GM18861 (cell line): ENCODE data around the gene SULT1A1.
"Not testable (repeated sequence)": the region's sequence is repeated elsewhere in the genome, so short reads cannot be mapped to it uniquely, and the experiment has no call there.

Source experiments
- ATAC-seq: cut with Tn5 transposase; IDR thresholded peaks from one replicate; pipeline ENCODE4 v1.9.1; 2021; ENCODE audit not compliant: unreplicated experiment

The SULT1A1 gene

DNA sequence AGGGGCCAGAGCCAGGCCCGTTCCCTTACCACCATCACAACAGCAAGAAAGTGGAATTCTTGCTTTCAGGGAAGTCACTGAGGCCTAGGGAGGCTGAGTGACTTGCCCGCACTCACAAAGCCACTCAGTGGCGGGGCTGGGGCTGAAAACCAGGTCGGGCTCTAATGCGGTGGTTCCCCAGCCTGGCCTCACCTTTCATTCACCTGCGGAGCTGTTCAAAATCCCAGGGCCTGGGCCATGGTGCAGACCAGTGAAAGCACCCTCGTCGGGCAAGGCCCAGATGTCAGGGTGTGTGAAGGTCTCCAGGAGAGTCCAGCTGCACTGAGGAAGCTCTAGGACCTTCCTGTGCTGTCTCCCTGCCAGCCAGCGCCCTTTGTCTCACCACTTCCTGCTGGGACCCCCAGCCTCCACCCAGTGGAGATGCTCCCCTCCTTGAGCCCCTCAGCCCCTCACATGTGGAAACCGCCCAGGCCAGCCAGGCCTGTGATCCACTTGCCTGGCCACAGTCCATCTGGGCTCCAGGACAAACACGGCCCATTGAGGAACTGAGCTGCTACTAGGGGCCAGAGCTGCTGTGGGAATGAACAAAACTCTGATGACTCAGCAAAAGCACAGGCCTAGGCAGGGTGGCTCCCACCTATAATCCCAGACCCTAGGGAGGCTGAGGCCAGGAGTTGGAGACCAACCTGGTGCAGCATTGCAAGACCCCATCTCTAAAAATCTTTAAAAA, 812 bp downstream of the SULT1A1 start:
- not testable (repeated sequence) for ATAC-seq

DNA sequence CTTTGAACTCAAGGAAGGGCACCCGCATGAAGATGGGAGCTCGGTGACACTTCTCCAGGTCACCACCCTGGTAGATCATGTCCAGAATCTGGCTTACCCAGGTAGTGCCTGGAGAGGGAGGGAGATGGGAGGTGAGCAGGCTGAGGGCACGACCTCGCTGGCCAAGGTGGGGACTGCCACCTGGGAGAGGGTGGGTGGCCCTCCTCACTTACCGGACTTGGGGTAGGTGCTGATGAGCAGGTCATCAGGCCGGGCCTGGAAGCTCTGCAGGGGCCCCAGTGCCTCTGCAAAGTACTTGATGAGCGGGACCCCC, 1.4 kb downstream of the SULT1A1 start:
- not testable (repeated sequence) for ATAC-seq

DNA sequence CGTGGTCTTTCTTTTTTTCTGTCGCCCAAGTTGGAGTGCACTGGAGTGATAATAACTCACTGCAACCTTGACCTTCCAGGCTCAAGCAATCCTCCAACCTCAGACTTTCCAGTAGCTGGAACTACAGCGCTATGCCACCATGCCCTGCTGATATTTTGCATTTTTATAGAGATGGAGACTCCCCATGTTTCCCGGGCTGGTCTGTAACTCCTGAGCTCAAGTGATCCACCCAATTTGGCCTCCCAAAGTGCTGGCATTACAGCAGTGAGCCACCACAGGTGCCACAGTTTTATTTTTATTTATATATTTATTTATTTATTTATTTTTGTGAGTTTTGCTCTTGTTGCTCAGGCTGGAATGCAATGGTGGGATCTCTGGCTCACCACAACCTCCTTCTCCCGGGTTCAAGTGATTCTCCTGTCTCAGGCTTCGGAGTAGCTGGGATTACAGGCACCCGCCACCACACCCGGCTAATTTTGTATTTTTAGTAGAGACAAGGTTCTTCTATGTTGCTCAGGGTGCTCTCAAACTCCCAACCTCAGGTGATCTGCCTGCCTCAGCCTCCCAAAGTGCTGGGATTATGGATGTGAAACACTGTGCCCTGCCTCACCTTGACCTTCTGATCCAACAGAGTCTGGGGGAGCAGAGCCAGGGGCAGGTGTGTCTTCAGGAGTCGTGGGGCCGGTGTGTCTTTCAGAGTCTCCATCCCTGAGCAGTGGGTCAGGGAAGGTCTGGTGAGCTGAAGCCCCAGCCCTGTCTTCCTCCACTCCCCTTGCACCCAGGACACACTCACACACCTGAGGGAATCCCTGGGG, 2.0 kb downstream of the SULT1A1 start:
- not testable (repeated sequence) for ATAC-seq

DNA sequence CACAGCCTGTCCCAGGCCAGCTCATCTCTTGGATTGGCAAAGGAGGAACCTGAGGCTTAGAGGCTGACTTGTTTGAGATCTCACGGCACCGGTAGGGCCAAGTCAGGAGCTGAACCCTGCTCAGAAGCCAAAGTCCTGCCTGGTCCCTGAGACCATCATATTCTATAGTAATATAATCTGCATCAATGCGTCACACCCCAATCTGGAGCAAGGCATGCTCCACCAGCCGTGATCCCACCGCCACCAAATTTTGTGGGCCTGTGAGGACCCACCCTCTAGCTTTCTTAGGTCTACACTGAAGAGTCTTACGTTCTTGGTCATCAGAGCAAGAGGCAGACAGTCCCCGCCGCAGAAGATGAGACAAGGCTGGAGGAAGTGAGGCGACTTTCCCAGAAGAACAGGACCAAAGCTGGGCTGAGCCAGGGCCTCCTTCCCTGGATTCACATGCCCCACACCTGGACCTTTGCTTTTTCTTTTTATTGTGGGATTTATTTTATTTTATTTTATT, 2.7 kb downstream of the SULT1A1 start:
- ATAC-seq = no peak

DNA sequence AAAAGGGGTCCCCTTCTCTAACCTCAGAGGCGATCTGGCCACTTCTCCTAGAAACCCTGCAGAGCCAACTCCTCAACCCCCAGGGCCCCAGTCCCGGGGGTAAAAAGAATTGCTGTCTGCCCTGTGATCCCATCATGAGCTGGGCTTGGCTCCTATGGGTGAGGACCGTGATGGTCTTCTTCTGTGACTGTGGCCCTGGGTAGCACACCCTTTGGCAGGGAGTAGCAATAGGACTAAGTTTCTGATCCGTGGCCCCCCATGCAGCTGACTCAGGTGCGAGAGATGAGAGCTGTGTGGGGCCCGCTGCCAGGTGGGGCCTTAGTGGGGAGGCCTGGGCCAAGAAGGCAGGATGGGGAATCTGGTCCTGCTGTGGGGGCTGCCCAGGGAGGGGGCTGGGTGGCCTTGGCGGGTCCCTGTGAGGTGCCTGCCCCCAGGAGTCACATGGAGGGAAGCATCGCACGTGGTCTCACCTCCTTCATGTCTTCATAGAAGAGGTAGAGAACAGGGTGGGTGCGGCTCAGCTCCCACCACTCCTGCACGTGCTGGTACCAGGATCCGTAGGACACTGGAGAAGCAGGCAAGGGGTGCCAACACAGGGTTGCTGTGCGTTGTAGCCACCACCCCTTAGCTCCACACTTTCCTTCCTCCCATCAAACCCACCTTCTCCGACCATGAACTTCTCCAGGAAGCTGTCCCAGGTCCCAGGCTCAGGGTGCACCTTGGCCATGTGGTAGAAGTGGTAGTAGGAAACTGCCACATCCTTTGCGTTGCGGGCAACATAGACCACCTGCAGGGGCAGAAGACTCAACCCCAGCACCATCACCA, 3.3 kb downstream of the SULT1A1 start:
- no peak for ATAC-seq

DNA sequence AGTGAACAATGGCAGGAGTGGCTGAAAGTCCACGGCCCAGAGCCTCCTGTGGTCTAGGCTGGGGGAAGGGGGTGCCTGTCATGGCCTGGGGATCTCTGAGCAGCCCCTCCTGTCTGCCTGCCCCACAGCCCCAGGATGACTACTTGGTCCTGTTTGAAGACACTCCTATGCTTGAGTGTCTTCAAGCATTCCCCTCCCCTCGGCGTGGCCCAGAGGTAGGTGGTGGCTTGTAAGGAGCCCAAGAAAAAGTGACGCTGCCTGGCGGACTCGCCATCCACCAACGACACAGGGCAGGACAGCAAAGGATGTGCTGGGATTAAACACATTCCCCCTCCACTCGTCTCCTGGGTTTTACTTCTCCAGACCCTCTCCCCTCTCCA, 5.7 kb downstream of the SULT1A1 start:
- no peak for ATAC-seq

DNA sequence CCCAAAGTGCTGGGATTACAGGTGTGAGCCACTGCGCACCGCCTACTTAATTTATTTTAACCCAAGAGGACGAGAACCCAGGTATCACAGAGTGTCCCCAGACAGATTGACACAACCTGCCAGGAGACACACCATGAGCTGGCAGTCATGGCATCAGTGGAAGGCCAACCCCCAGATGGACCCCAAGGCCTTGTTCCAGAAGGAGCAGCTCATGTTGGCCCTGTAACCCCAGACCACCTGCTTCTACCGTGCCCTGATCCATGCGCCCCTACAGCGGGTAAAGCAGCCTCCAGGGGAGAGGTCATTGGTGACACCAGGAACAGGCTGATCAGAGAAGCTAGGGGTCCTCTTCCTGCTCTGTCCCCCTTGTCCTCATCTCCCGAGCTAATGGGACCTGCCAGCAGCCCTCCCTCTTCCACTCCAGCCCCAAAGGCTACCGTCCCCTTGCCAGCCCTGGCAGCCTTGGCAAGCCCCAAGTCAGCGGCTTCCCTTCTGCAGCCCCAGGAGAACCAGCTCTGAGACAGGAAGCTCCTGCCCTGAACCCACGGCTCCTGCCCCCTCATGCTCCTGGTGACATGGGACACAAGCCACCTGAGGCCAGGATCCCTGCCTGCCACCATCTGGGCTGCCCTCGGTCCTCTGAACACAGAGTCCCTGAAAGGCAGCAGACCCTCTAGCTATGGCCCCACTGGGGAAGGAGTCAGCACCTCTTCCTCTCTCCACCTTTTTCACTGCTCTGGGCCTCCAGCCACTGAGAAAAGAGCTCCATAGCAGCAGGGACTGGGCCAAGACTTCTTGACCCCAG, 6.3 kb downstream of the SULT1A1 start:
- no peak for ATAC-seq

DNA sequence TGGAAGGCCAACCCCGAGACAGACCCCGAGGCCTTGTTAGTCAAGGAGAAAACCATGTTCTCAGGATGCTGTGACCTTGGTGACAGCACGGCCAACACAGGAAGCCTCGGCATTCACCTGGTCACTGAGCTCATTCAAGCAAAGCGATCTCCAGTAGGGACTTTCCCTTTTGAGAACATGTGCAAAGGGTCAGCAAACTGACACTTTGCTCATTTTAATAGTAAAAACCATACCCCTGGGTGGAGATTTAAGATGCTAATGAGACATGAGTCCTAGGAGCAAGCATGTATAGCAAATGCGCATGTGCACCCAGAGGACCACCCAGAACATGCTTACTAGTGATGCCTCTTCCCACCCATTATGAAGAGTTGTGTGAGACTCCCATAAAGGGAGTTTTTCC, 7.3 kb downstream of the SULT1A1 start:
- ATAC-seq = no peak

DNA sequence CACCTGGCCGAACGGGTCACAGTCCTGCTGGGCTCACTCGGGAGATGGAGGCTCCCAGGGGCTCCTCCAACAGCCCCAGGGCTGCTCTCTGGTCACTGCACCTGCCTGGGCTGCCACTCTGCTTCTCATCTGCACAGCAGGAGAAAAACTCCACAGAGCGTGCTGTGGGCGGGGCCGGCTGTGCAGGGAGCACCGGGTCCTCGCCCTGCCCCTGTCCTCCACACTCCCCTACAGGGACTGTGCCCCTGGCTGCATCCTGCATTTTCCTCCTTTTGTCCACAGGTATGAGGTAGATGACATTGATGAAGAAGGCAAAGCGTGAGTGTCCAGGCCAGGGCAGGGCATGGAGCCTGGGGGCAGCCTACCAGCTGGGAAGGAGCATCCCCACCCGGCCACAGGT, 7.8 kb downstream of the SULT1A1 start:
- not testable (repeated sequence) for ATAC-seq

DNA sequence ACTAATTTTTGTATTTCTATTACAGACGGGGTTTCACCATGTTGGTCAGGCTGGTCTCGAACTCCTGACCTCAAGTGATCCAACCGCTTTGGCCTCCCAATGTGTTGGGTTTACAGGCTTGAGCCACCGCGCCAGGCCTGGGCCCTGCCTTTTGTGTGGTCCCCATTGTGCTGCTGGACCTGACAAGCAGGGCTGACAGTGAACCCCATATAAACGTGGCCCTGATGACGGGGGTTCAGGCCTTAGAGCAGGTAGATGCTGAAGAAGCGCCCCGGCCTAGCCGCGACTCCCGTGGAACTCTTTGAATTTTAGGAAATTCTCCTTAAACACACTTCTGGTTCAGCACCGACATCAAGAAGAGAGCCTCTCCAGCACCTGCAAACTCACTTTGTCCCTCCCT, 8.3 kb downstream of the SULT1A1 start:
- ATAC-seq = not testable (repeated sequence)

DNA sequence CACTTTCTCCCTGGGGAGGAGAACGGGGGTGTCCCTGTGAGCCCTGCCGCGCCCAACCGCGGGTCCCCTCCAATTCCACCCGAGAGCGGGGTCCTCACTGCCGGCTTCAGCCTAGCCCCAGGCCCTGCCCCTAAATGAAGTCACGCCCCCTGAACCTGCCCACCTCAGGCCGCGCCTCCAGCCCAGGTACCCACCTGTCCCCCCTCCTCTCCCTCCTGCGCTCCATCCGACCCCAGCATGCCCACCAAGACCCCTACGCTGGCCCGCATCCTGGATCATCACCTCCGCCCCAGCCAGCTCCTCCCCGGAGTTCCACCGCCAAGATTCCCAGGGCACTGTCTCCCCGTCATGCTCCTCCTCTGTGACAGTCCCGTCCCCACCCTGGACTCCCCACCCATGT, 8.9 kb downstream of the SULT1A1 start:
- not testable (repeated sequence) for ATAC-seq

DNA sequence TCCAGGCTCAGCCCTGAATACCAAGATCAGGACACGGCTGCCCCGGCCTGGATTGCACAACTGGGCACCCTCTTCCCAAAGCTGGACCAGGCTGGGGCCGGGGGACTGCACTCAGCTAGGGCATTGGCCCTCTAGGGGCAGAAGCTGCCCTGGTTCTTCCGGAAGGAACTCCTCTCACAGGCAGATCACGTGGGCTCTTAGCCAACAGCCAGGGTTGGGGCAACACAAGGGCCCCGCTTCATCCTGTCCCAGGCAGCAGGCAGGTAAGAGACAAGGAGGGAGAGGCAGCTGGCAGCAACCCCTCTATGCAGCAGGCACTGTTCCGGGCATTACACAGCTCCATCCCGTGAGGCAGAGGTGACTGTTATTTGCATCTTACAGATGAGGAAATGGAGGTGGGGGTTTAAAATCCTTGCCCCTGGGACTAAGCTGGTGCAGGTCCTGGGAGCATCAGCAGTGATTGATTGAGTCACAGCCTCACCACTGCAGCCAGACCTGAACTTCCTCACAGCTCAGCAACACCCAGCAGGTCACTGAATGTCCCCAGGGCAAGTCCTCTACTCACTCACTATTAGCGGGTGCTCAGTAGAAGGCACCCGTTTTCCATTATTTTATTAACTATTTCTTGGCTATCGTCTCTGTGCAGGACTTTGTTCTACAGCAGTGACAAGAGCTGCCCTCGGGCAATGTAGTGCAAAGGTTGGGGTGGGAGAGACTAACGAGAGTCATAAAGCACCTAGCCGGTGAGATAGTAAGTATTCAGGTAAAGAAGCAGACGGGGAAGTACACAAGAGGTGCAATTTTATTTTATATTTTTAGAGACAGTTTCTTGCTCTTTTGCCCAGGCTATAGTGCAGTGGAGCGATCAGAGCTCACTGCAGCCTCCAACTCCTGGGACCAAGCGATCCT, 10.2 kb downstream of the SULT1A1 start:
- peak; percentile 48 for ATAC-seq

DNA sequence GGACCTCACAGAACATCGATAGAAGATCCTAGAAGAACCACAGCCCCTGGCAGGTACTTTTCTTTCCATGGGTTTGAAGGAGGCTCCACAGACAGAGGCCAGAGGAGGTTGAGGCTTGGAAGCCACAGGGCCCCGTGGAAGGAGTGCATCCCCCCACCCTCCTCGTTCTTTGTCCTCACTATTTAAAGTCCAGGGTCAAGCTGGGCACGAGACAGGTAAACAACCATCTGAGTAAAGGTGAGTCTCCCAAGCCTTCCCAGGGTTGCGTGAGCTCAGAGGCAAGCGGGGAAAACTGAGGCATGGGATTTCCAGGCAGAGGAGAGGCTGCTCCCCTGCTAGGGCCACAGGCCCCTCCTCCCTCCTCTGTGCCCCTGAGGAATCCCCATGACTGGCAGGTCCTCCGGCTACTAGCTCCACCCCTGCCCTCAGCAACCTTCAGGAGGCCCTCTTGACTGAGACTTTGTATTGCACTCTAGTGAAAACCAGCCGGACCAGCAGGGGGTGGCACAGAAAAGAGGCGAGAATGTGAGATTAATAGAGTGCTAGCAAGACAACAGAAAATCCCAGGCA, 12.1 kb downstream of the SULT1A1 start:
- ATAC-seq = no peak

DNA sequence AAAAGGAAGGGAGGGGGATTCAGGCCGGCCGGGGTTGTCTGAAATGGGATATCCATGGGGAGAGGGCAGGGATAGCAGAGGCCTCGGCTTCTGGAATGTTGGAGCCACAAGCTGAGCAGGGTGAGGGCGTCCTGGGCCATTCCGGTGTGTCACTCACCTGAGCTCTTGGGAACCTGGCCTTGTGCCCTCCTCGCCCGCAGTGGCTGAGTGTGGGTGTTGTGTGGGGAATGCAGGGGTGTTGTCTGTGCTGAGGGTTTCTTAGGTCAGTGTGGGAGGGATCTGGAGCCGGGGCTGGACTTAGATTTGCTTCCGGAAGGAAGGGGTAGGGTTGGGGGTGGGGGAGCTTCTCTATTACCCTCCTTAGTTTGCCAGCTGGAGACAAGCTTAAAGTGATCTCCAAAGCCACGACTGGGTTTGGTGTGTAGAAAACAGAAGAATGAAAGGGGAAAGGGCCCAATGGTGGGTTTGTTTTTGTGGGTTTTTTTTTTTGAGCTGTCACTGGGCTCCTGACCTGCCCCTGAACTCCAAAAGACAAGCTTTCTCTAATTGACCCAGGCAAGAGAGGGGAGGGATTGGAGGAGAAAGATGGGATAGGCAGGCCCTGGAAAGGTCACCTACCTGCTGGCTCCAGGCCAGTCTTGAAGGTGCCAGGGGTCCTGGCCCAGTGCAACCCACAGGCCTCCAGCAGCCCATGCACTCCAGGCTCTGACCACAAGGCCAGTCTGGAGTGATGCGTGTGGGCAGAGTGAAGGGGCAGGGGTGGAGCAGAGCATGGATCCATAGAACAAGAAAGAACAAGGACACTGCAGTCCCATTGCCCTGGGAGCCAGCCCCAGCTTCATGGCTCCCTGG, 12.8 kb downstream of the SULT1A1 start, which contains the start of gene SULT1A2:
Gene SULT1A2 (minus strand): TSS at position 211 of the 852 bp plus-strand sequence. CDS start 1,120 bp downstream, outside the sequence.
- ATAC-seq = no peak

DNA sequence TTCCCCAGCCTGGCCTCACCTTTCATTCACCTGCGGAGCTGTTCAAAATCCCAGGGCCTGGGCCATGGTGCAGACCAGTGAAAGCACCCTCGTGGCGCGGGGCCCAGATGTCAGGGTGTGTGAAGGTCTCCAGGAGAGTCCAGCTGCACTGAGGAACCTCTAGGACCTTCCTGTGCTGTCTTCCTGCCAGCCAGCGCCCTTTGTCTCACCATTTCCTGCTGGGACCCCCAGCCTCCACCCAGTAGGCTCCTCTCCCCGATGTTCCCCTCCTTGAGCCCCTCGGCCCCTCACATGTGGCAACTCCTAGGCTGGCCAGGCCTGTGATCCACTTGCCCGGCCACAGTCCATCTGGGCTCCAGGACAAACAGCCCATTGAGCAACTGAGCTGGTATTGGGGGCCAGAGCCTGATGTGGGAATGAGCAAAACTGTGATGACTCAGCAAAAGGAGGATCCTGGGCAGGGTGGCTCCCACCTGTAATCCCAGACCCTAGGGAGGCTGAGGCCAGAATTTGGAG, 13.7 kb downstream of the SULT1A1 start:
- no peak for ATAC-seq

DNA sequence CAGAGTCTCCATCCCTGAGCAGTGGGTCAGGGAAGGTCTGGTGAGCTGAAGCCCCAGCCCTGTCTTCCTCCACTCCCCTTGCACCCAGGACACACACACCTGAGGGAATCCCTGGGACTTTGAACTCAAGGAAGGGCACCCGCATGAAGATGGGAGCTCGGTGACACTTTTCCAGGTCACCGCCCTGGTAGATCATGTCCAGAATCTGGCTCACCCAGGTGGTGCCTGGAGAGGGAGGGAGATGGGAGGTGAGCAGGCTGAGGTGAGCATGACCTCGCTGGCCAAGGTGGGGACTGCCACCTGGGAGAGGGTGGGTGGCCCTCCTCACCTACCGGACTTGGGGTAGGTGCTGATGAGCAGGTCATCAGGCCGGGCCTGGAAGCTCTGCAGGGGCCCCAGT, 14.4 kb downstream of the SULT1A1 start:
- not testable (repeated sequence) for ATAC-seq

DNA sequence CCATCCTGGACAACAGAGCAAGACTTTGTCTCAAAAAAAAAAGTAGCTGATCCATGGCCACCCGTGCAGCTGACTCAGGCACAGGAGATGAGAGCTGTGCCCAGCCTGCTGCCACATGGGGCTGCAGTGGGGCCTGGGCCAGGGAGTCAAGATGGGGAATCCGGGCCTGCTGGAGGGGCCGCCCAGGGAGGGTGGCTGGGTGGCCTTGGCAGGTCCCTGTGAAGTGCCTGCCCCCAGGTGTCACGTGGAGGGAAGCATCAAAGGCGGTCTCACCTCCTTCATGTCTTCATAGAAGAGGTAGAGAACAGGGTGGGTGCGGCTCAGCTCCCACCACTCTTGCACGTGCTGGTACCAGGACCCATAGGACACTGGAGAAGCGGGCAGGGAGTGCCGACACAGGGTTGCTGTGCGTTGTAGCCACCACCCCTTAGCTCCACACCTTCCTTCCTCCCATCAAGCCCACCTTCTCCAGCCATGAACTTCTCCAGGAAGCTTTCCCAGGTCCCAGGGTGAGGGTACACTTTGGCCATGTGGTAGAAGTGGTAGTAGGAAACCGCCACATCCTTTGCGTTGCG, 16.8 kb downstream of the SULT1A1 start:
- ATAC-seq = no peak

DNA sequence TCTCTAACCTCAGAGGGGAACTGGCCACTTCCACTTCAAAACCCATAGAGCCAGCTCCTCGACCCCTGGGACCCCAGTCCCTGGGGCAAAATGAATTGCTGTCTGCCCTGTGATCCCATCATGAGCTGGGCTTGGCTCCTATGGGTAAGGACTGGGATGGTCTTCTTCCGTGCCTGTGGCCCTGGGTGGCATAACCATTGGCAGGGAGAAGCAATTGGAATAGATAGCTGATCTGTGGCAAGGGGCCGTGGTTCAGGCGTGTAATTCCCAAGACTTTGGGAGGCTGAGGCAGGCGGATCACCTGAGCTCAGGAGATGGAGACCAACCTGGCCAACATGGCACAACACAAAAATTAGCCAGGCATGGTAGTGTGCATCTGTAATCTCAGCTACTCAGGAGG, 17.3 kb downstream of the SULT1A1 start:
- ATAC-seq = no peak
